Measurements from ENCODE around the gene FBXO47. TPM values are rescaled to one million over a fixed set of nuclear protein-coding genes. Genes with fewer than 3 reads are reported as not detected.
A peak's percentile ranks its signal among the peaks of the same experiment; 100 is the strongest.

The FBXO47 gene
- total and polyA plus RNA-seq, 2 of the 13 experiments (the other 11 are each of a cell fraction or from before 2014, with no cell fraction given) = not detected

GRCh38 chr17:38896346-38896954 is 70.8 kb downstream of the FBXO47 start (continued):
- no peak for TF ChIP-seq ZNF367 (CRISPR knock-in tag; IDR thresholded peaks at IDR 0.05; ENCODE audit: borderline replicate concordance)
- peak; percentile 65 for TF ChIP-seq RBM22 (optimal IDR thresholded peaks at IDR 0.05; ENCODE audit: low read length)
- peak; percentile 60; the same call in 1 of the 2 replicates for TF ChIP-seq MAFF (IDR thresholded peaks at IDR 0.05; ENCODE audit: low read depth, low read length)
- TF ChIP-seq ZNF552 (CRISPR knock-in tag; IDR thresholded peaks at IDR 0.05; ENCODE audit: borderline replicate concordance) = no peak
- TF ChIP-seq PREB (CRISPR knock-in tag; IDR thresholded peaks at IDR 0.05) = no peak
- TF ChIP-seq MIXL1 (CRISPR knock-in tag; IDR thresholded peaks at IDR 0.05) = no peak
- 0 out of 2 replicates have a peak, but pooled peaks have one; percentile 10 for TF ChIP-seq AKAP8 (CRISPR knock-in tag; IDR thresholded peaks at IDR 0.05)
- 0 out of 2 replicates have a peak, but pooled peaks have one; percentile 14 for TF ChIP-seq ZNF891 (CRISPR knock-in tag; IDR thresholded peaks at IDR 0.05)
- no peak for TF ChIP-seq ZNF574 (CRISPR knock-in tag; IDR thresholded peaks at IDR 0.05)

GRCh38 chr17:38894276-38894675 is 72.9 kb downstream of the FBXO47 start:
- peaks cover 59 to 85% of the 10 kb centered on the region in 2 experiments for H3K36me3 ChIP-seq (replicated peaks in 1 of 2; ENCODE audit: control insufficient read depth in 1 of 2, insufficient read depth in 2 of 2, low read length in 2 of 2)
- no peak overlapping the region for H3K27ac ChIP-seq (ENCODE audit: extremely low read length, insufficient read depth, low read length)
- TF ChIP-seq CEBPG (CRISPR knock-in tag; IDR thresholded peaks at IDR 0.05) = 0 out of 2 replicates have a peak, but pooled peaks have one; percentile 20
- no peak for TF ChIP-seq KDM6A (CRISPR knock-in tag; IDR thresholded peaks at IDR 0.05; ENCODE audit: low read depth)
- no peak for TF ChIP-seq NONO (IDR thresholded peaks at IDR 0.05)
- no peak for TF ChIP-seq NONO (CRISPR knock-in tag; conservative IDR thresholded peaks at IDR 0.05)
- TF ChIP-seq ZNF660 (CRISPR knock-in tag; IDR thresholded peaks at IDR 0.05; ENCODE audit: borderline replicate concordance, low read depth) = no peak
- TF ChIP-seq PHF20 (CRISPR knock-in tag; IDR thresholded peaks at IDR 0.05) = no peak
- no peak for TF ChIP-seq ZSCAN29 (CRISPR knock-in tag; conservative IDR thresholded peaks at IDR 0.05)
- TF ChIP-seq RBM22 (optimal IDR thresholded peaks at IDR 0.05; ENCODE audit: low read length) = peak; percentile 97
- no peak for TF ChIP-seq DNMT3B (CRISPR knock-in tag; conservative IDR thresholded peaks at IDR 0.05)
- peak in 1 of 2 experiments; percentile 49; a peak in 1 of 4 replicates for TF ChIP-seq POLR2A (IDR thresholded peaks at IDR 0.05; ENCODE audit: insufficient read depth in 1 of 2, low read depth in 2 of 2, low read length in 2 of 2)
- no peak for TF ChIP-seq MED13 (CRISPR knock-in tag; IDR thresholded peaks at IDR 0.05)
- 0 out of 2 replicates have a peak, but pooled peaks have one; percentile 19 for TF ChIP-seq PPARG (CRISPR knock-in tag; conservative IDR thresholded peaks at IDR 0.05)
- no peak for TF ChIP-seq CAMTA2 (CRISPR knock-in tag; IDR thresholded peaks at IDR 0.05; ENCODE audit: borderline replicate concordance)
- TF ChIP-seq SOX5 (CRISPR knock-in tag; IDR thresholded peaks at IDR 0.05; ENCODE audit: borderline replicate concordance) = no peak
- TF ChIP-seq ZNF33B (CRISPR knock-in tag; IDR thresholded peaks at IDR 0.05) = no peak
- no peak for TF ChIP-seq ZSCAN22 (CRISPR knock-in tag; IDR thresholded peaks at IDR 0.05)

More at GRCh38 chr17:38894276-38894675, 72.9 kb downstream of the FBXO47 start:
- Histone ChIP-seq H4K20me1 (ENCODE audit: insufficient read depth, low read length) (peaks cover 11% of the 10 kb centered on the region; the same call in 1 of the 2 replicates), H3K4me2 (ENCODE audit: low read depth, low read length) (no peak overlapping the region), H3K4me3 (replicated peaks in 1 of 3; ENCODE audit: insufficient read depth in 1 of 3, low read depth in 2 of 3, low read length in 3 of 3) (no peak overlapping the region), H3K4me1 (ENCODE audit: insufficient read depth, low read length) (peaks cover 28% of the 10 kb centered on the region), H2AFZ (ENCODE audit: low read length) (no peak overlapping the region), H3K9me3 (ENCODE audit: low read length) (no peaks in the 10 kb centered on the region), H3K27me3 (ENCODE audit: control insufficient read depth in 1 of 2, insufficient read depth in 2 of 2, low read length in 2 of 2) (no peaks in the 10 kb centered on the region), H3K79me2 (ENCODE audit: insufficient read depth, low read length) (no peaks in the 10 kb centered on the region), H3K9ac (ENCODE audit: insufficient read depth, low read depth, low read length) (no peak overlapping the region)
- intact Hi-C loops (cut with micrococcal nuclease; ENCODE audit: unreplicated experiment) (no loop called here), in situ Hi-C loops (cut with HindIII; ENCODE audit: extremely low pct_ligation_motif_present, low pct_unique_long_range_greater_than_20kb) (no loop called here)
- DNase-seq (ENCODE audit: low spot score) (no peak), FAIRE-seq (no peak), ATAC-seq (peak; percentile 6; the same call in 2 of the 3 replicates)
- WGBS (ENCODE audit: low lambda C conversion rate) = 80% methylated on average over 7 of the region's 7 CpGs
- ChIA-PET POLR2A (interaction anchor here (0.5 to 3.2 kb wide), 6 partner anchors 13 to 40 kb away, joined by 3 to 15 read pairs (median 6); partner anchors contain the start of genes LASP1 and RPL23), CTCF (ENCODE audit: low intra/inter-chr PET ratio, low total read pairs) (no interaction called here)
- BruUV-seq (replicated peaks) = no TSS peak

Data from HepG2 (cell line).